Measurements from ENCODE around the gene NPPA. TPM values are rescaled to one million over a fixed set of nuclear protein-coding genes. Genes with fewer than 3 reads are reported as not detected.

Gene NPPA
- polyA plus RNA-seq, 4 donors: 0.68 to 22.4 (median 1.4) TPM; not detected in 1

DNA sequence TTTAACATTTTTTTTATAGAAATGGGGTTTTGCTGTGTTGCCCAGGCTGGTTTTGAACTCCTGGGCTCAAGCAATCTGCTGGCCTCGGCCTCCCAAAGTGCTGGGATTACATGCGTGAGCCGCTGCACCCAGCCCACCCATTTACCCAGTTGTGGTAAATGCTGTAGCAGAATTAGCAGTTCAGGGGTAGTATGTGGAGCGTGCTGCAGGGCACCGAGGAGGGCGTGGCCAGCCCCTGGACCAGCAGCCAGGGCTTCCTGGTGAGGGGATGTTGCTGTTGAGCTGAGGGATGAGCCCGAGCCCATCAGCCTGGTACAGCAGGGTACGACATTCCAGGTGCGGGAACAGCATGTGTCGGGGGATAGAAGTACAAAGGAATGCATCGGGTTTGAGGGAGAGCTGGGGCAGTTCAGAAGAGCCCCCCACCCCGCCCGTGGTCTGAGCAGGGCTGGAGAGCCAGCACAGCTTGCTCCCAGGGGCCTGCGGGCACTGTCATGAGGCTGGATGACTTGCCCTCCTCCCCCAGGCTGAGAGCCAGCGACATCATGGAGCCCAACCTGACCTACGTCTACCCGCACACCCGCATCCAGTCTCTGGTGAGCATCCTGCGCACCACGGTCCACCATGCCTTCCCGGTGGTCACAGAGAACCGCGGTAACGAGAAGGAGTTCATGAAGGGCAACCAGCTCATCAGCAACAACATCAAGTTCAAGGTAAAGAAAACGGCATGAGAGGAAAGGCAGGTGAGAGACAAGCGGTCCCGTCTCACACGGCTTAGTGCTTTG, 11.9 kb downstream of the NPPA start:
- H3K4me3 ChIP-seq (ENCODE audit: low read depth in 1 of 3, low read length in 3 of 3): no peak overlapping the region
- H3K9me3 ChIP-seq (ENCODE audit: control insufficient read depth in 2 of 2, insufficient read depth in 1 of 2, low read depth in 1 of 2, low read length in 1 of 2): no peaks in the 10 kb centered on the region
- 92 to 95% (median 94%) methylated on average over 28 of the region's 28 CpGs for WGBS, 3 donors
- H3K4me1 ChIP-seq (ENCODE audit: control insufficient read depth in 3 of 3, insufficient read depth in 2 of 3, low read depth in 1 of 3, low read length in 2 of 3): peaks cover 0 to 4% (median 0%) of the 10 kb centered on the region in 3 donors
- peaks cover 21 to 88% (median 25%) of the 10 kb centered on the region in 3 donors for H3K36me3 ChIP-seq (ENCODE audit: control insufficient read depth in 3 of 3, insufficient read depth in 2 of 3, low read depth in 1 of 3, low read length in 3 of 3)
- no peak for FAIRE-seq
- DNase-seq: no peak
- H3K27ac ChIP-seq (ENCODE audit: low read depth in 1 of 3, low read length in 2 of 3): no peak overlapping the region
- H3K27me3 ChIP-seq (ENCODE audit: control insufficient read depth in 3 of 3, insufficient read depth in 3 of 3, low read length in 3 of 3): no peaks in the 10 kb centered on the region

DNA sequence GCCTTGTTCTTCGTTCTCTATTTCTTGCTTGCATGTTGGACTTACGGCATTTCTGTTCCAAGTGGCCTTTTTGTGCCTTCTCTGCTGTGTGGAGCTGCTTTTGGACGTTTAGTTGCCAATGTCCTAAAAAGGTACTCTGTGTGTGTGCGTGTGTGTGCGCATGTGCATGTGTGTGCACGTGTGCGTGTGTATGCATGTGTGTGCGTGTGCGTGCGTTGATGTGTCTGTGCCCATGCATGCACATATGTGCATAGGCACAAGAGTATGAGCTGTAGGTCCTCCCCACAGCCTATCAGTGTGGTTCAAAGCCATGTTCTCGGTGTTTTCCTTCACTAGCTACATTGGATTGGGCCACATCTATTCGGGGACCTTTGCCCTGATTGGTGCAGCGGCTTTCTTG, 13.7 kb downstream of the NPPA start:
- H3K4me1 ChIP-seq (ENCODE audit: control insufficient read depth in 3 of 3, insufficient read depth in 2 of 3, low read depth in 1 of 3, low read length in 2 of 3): peaks cover 0 to 4% (median 0%) of the 10 kb centered on the region in 3 donors
- no peak for DNase-seq
- FAIRE-seq: no peak
- no peaks in the 10 kb centered on the region for H3K9me3 ChIP-seq (ENCODE audit: control insufficient read depth in 2 of 2, insufficient read depth in 1 of 2, low read depth in 1 of 2, low read length in 1 of 2)
- H3K4me3 ChIP-seq (ENCODE audit: low read depth in 1 of 3, low read length in 3 of 3): no peak overlapping the region
- H3K27me3 ChIP-seq (ENCODE audit: control insufficient read depth in 3 of 3, insufficient read depth in 3 of 3, low read length in 3 of 3): no peaks in the 10 kb centered on the region
- no peak overlapping the region for H3K27ac ChIP-seq (ENCODE audit: low read depth in 1 of 3, low read length in 2 of 3)
- WGBS, 3 donors: 94 to 96% (median 96%) methylated on average over 13 of the region's 13 CpGs
- peaks cover 24 to 84% (median 33%) of the 10 kb centered on the region in 3 donors for H3K36me3 ChIP-seq (ENCODE audit: control insufficient read depth in 3 of 3, insufficient read depth in 2 of 3, low read depth in 1 of 3, low read length in 3 of 3)

DNA sequence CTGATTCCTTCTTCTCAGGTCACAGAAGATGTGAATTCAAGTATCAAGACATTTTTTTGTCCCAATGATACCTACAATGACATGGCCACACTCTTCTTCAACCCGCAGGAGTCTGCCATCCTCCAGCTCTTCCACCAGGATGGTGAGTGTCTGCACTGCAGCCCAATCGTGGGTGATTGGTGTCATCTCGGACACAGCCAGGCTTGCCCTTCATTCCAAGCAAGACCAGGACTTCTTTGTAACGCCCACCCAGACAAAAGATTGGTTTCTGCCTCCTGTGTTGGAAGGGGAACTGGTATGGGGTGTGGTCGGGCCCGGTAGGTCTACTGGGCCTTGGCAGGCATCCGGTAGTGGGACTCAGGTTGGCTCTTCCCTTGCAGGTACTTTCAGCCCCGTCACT, 14.1 kb downstream of the NPPA start:
- no peak for FAIRE-seq
- H3K27ac ChIP-seq (ENCODE audit: low read depth in 1 of 3, low read length in 2 of 3): no peak overlapping the region

DNA sequence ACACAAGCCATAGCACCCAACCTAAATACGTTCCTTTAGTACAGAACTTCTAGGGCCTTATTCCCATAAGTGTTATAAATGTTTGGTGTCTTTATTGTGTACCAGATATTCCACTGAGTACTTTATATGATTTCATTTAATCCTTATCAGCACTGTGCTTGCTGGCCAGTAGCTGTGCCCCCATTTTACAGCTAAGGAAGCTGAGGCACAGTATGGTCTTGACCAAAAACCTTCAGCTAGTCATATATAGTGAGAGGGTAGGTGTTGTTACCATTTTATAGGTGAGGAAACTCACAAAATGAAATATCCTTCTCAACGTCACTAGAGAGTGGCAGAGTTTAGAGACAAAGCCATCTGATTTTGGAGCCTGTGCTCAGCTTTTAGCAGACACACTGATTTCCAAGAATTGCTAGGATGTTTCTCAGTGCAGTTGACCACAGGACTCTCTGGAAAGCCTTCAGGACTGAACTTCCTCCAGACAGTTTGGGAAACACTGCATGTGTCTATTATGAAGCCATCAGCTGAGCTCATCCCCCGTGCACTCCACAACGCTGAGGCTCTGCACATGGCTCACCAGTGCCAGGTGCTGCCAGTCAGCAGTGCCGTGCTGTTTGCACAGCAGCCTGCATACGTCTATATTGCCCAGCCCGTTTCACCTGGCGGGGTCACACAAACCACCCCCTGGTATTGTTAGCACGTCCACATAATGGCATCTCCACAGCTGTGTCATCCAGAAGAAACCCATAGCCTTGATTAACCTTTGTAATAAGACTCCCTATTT, 15.4 kb downstream of the NPPA start:
- FAIRE-seq (no peak), DNase-seq (no peak)
- Histone ChIP-seq H3K36me3 (ENCODE audit: control insufficient read depth in 3 of 3, insufficient read depth in 2 of 3, low read depth in 1 of 3, low read length in 3 of 3) (peaks cover 18 to 83% (median 30%) of the 10 kb centered on the region in 3 donors), H3K27me3 (ENCODE audit: control insufficient read depth in 3 of 3, insufficient read depth in 3 of 3, low read length in 3 of 3) (no peaks in the 10 kb centered on the region), H3K4me1 (ENCODE audit: control insufficient read depth in 3 of 3, insufficient read depth in 2 of 3, low read depth in 1 of 3, low read length in 2 of 3) (peaks cover 0 to 4% (median 0%) of the 10 kb centered on the region in 3 donors), H3K9me3 (ENCODE audit: control insufficient read depth in 2 of 2, insufficient read depth in 1 of 2, low read depth in 1 of 2, low read length in 1 of 2) (no peaks in the 10 kb centered on the region), H3K27ac (ENCODE audit: low read depth in 1 of 3, low read length in 2 of 3) (no peak overlapping the region), H3K4me3 (ENCODE audit: low read depth in 1 of 3, low read length in 3 of 3) (no peak overlapping the region)
- WGBS, 3 donors: 76 to 86% (median 79%) methylated on average over 9 of the region's 9 CpGs

More for the DNA sequence above, 14.1 kb downstream of the NPPA start:
- H3K27me3 ChIP-seq (ENCODE audit: control insufficient read depth in 3 of 3, insufficient read depth in 3 of 3, low read length in 3 of 3): no peaks in the 10 kb centered on the region
- 94 to 96% (median 95%) methylated on average over 8 of the region's 8 CpGs for WGBS, 3 donors
- DNase-seq: no peak
- H3K9me3 ChIP-seq (ENCODE audit: control insufficient read depth in 2 of 2, insufficient read depth in 1 of 2, low read depth in 1 of 2, low read length in 1 of 2): no peaks in the 10 kb centered on the region
- H3K36me3 ChIP-seq (ENCODE audit: control insufficient read depth in 3 of 3, insufficient read depth in 2 of 3, low read depth in 1 of 3, low read length in 3 of 3): peaks cover 24 to 85% (median 34%) of the 10 kb centered on the region in 3 donors
- H3K4me1 ChIP-seq (ENCODE audit: control insufficient read depth in 3 of 3, insufficient read depth in 2 of 3, low read depth in 1 of 3, low read length in 2 of 3): peaks cover 0 to 4% (median 0%) of the 10 kb centered on the region in 3 donors
- no peak overlapping the region for H3K4me3 ChIP-seq (ENCODE audit: low read depth in 1 of 3, low read length in 3 of 3)

DNA sequence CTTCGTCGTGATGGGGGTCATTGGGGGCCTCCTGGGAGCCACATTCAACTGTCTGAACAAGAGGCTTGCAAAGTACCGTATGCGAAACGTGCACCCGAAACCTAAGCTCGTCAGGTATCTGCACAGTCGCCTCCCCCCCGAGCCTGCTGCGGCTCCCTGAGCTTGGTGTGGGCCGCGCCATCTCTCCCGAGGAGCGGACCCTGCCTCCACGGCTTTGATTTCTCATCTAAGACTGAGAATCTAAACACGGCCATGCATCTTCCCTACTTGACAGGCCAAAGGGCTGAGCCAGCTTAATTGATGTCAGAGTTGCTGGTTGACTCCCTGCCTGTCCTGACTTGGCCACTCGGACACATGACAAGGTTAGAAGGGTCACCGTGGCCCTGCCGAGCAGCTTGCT, 19.1 kb downstream of the NPPA start:
- peaks cover 12 to 80% (median 34%) of the 10 kb centered on the region in 3 donors for H3K36me3 ChIP-seq (ENCODE audit: control insufficient read depth in 3 of 3, insufficient read depth in 2 of 3, low read depth in 1 of 3, low read length in 3 of 3)
- FAIRE-seq: no peak
- H3K27me3 ChIP-seq (ENCODE audit: control insufficient read depth in 3 of 3, insufficient read depth in 3 of 3, low read length in 3 of 3): no peaks in the 10 kb centered on the region
- no peaks in the 10 kb centered on the region for H3K4me1 ChIP-seq (ENCODE audit: control insufficient read depth in 3 of 3, insufficient read depth in 2 of 3, low read depth in 1 of 3, low read length in 2 of 3)
- H3K4me3 ChIP-seq (ENCODE audit: low read depth in 1 of 3, low read length in 3 of 3): no peak overlapping the region
- 94 to 97% (median 95%) methylated on average over 19 of the region's 19 CpGs for WGBS, 3 donors
- H3K9me3 ChIP-seq (ENCODE audit: control insufficient read depth in 2 of 2, insufficient read depth in 1 of 2, low read depth in 1 of 2, low read length in 1 of 2): no peaks in the 10 kb centered on the region
- DNase-seq: no peak
- no peak overlapping the region for H3K27ac ChIP-seq (ENCODE audit: low read depth in 1 of 3, low read length in 2 of 3)

DNA sequence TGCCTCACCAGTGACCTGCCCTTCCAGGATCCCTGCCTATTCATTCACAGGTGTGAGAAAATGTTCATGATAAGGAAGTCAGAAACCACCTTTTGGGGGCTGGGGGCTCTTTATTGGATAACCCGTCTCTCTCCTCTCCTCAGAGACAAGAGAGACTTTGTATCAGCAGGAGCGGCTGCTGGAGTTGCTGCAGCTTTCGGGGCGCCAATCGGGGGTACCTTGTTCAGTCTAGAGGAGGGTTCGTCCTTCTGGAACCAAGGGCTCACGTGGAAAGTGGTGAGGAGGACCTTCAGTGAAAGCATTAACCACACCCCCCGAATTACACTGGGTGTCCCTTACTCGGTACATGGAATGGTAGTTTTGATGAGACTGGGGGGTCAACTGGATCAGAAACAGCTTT, 20.6 kb downstream of the NPPA start:
- DNase-seq (no peak), FAIRE-seq (no peak)
- Histone ChIP-seq H3K4me3 (ENCODE audit: low read depth in 1 of 3, low read length in 3 of 3) (no peak overlapping the region), H3K36me3 (ENCODE audit: control insufficient read depth in 3 of 3, insufficient read depth in 2 of 3, low read depth in 1 of 3, low read length in 3 of 3) (peaks cover 10 to 84% (median 41%) of the 10 kb centered on the region in 3 donors), H3K27ac (ENCODE audit: low read depth in 1 of 3, low read length in 2 of 3) (no peak overlapping the region), H3K9me3 (ENCODE audit: control insufficient read depth in 2 of 2, insufficient read depth in 1 of 2, low read depth in 1 of 2, low read length in 1 of 2) (no peaks in the 10 kb centered on the region), H3K27me3 (ENCODE audit: control insufficient read depth in 3 of 3, insufficient read depth in 3 of 3, low read length in 3 of 3) (no peaks in the 10 kb centered on the region), H3K4me1 (ENCODE audit: control insufficient read depth in 3 of 3, insufficient read depth in 2 of 3, low read depth in 1 of 3, low read length in 2 of 3) (no peaks in the 10 kb centered on the region)
- WGBS, 3 donors: 92 to 95% (median 94%) methylated on average over 9 of the region's 9 CpGs

DNA sequence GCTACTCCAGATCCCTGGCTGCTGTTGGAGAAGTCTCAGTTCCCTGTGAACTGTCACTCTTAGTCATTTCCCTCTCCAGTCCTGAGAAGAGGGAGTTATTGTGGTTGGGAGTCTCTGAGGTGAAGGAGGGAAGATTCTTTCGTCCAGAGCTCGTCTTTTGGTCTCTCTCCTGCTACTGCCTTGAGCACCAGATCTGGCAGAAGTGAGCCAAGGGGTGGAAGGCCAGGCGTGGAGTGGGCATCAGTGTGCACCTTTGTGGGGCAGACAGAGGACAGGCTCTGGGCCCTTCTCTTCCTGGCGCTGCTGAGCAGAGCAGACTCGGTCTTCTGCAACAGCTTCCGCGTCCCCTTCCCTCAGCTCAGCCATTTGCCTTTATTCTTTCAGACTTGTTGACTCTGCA, 22.5 kb downstream of the NPPA start:
- DNase-seq (no peak), FAIRE-seq (no peak)
- H3K4me1 ChIP-seq (ENCODE audit: control insufficient read depth in 3 of 3, insufficient read depth in 2 of 3, low read depth in 1 of 3, low read length in 2 of 3): no peaks in the 10 kb centered on the region
- H3K4me3 ChIP-seq (ENCODE audit: low read depth in 1 of 3, low read length in 3 of 3): no peak overlapping the region
- peaks cover 10 to 83% (median 38%) of the 10 kb centered on the region in 3 donors for H3K36me3 ChIP-seq (ENCODE audit: control insufficient read depth in 3 of 3, insufficient read depth in 2 of 3, low read depth in 1 of 3, low read length in 3 of 3)
- no peak overlapping the region for H3K27ac ChIP-seq (ENCODE audit: low read depth in 1 of 3, low read length in 2 of 3)
- H3K9me3 ChIP-seq (ENCODE audit: control insufficient read depth in 2 of 2, insufficient read depth in 1 of 2, low read depth in 1 of 2, low read length in 1 of 2): no peaks in the 10 kb centered on the region
- 92 to 97% (median 94%) methylated on average over 7 of the region's 7 CpGs for WGBS, 3 donors
- no peaks in the 10 kb centered on the region for H3K27me3 ChIP-seq (ENCODE audit: control insufficient read depth in 3 of 3, insufficient read depth in 3 of 3, low read length in 3 of 3)

DNA sequence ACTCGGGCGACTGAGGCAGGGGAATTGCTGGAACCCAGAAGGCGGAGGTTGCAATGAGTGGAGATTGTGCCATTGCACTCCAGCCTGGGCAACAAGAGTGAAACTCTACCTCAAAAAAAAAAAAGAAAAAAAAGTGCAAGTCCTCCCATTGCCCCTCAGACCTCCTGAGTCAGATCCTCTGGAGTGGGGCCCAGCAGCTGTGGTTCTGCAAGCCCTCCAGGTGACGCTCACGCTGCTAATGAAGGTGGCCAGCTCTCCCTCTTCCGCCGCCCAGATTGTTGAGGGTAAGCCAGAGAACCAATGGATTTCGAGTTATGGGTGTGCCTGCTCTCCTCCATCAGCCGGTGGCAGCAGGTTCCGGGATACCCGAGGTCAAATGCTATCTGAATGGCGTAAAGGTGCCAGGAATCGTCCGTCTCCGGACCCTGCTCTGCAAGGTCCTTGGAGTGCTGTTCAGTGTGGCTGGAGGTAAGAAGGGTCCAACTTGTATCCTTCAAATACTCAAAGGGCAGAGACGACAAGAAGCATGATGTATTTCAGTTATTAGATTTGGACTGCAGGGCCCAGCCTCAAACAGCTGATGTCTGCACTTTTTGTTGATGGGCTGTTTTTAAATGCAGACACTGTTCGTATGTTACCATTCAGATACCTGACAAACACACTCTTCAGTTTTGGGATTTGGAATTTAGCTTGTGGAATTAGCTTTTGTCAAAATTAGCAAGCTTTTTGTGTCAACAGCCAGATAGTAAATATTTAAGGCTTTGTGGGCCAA, 24.0 kb downstream of the NPPA start:
- no peaks in the 10 kb centered on the region for H3K4me1 ChIP-seq (ENCODE audit: control insufficient read depth in 3 of 3, insufficient read depth in 2 of 3, low read depth in 1 of 3, low read length in 2 of 3)
- H3K27me3 ChIP-seq (ENCODE audit: control insufficient read depth in 3 of 3, insufficient read depth in 3 of 3, low read length in 3 of 3): no peaks in the 10 kb centered on the region
- no peak overlapping the region for H3K27ac ChIP-seq (ENCODE audit: low read depth in 1 of 3, low read length in 2 of 3)
- no peaks in the 10 kb centered on the region for H3K9me3 ChIP-seq (ENCODE audit: control insufficient read depth in 2 of 2, insufficient read depth in 1 of 2, low read depth in 1 of 2, low read length in 1 of 2)
- WGBS, 3 donors: 89 to 94% (median 93%) methylated on average over 17 of the region's 17 CpGs
- no peak overlapping the region for H3K4me3 ChIP-seq (ENCODE audit: low read depth in 1 of 3, low read length in 3 of 3)
- DNase-seq: no peak
- peaks cover 10 to 73% (median 26%) of the 10 kb centered on the region in 3 donors for H3K36me3 ChIP-seq (ENCODE audit: control insufficient read depth in 3 of 3, insufficient read depth in 2 of 3, low read depth in 1 of 3, low read length in 3 of 3)
- no peak for FAIRE-seq

Data from small intestine (tissue), 7 donors.